HEK293 (cell line): ENCODE data around the gene KCTD11.
A peak's percentile ranks its signal among the peaks of the same experiment; 100 is the strongest.

Experiments used
- CTCF ChIA-PET: fragments of 350-600 bp; formaldehyde crosslinking; extraction: SDS; loops from one replicate; lab custom pipeline; 2021; ENCODE audit warnings: antibody characterized with exemption; lab: Yijun Ruan, JAX
- POLR2A ChIA-PET: fragments of 300-600 bp; formaldehyde crosslinking; extraction: SDS; loops from one replicate; lab custom pipeline; 2020; ENCODE audit warnings: antibody characterized with exemption, inconsistent platforms; lab: Yijun Ruan, JAX
- H3K27ac ChIP-seq: fragments of 200-500 bp; sonication (Bioruptor generic); 2 replicates; pipeline ENCODE4 v1.5.1; 2014; ENCODE audit warnings: low read depth, low read length, control low read depth, inconsistent platforms; ENCODE audit errors: extremely low read depth
- H3K36me3 ChIP-seq, 2 experiments: fragments of 200-500 bp in 1 of 2; sonication (Bioruptor generic) in 1 of 2; 1 replicate in 1 of 2; 2 replicates in 1 of 2; pipeline ENCODE4 v1.5.1; 2014 to 2017; ENCODE audit warnings: inconsistent platforms in 2 of 2, low read length in 2 of 2; ENCODE audit not compliant: control insufficient read depth in 2 of 2, insufficient read depth in 1 of 2
- H3K4me1 ChIP-seq: fragments of 200-500 bp; sonication (Bioruptor generic); 2 replicates; pipeline ENCODE4 v1.5.1; 2014; ENCODE audit warnings: mild to moderate bottlenecking, low read length, inconsistent platforms; ENCODE audit not compliant: control insufficient read depth, insufficient read depth
- H3K4me3 ChIP-seq: 2 replicates; pipeline ENCODE4 v1.5.1; 2011; ENCODE audit warnings: low read depth, mild to moderate bottlenecking, control low read depth, low read length, moderate library complexity
- H3K9me3 ChIP-seq: fragments of 200-500 bp; sonication (Bioruptor generic); 2 replicates; pipeline ENCODE4 v1.5.1; 2014; ENCODE audit warnings: low read depth, low read length, inconsistent platforms; ENCODE audit not compliant: control insufficient read depth, insufficient read depth
- BCL11A ChIP-seq: fragments of 450-650 bp; formaldehyde crosslinking; IDR thresholded peaks from 2 replicates; pipeline ENCODE4 v1.5.1; 2016; ENCODE audit warnings: low read depth, missing biosample characterization, missing genetic modification characterization
- BCL11B ChIP-seq: fragments of 450-650 bp; formaldehyde crosslinking; IDR thresholded peaks from 2 replicates; pipeline ENCODE4 v1.5.1; 2016; ENCODE audit warnings: low read depth, missing biosample characterization, missing genetic modification characterization
- HOXA7 ChIP-seq: sonication (generic); formaldehyde crosslinking; IDR thresholded peaks from 2 replicates; pipeline ENCODE4 v1.8.1; 2022; ENCODE audit warnings: missing genetic modification reagents, borderline replicate concordance
- KLF17 ChIP-seq: fragments of 450-650 bp; formaldehyde crosslinking; IDR thresholded peaks from 2 replicates; pipeline ENCODE4 v1.5.1; 2016; ENCODE audit warnings: missing biosample characterization, missing genetic modification characterization
- KLF8 ChIP-seq: fragments of 450-650 bp; formaldehyde crosslinking; IDR thresholded peaks from 2 replicates; pipeline ENCODE4 v1.5.1; 2016; ENCODE audit warnings: missing biosample characterization, missing genetic modification characterization
- SP2 ChIP-seq: fragments of 450-650 bp; formaldehyde crosslinking; IDR thresholded peaks from 2 replicates; pipeline ENCODE4 v1.5.1; 2016; ENCODE audit warnings: missing biosample characterization, missing genetic modification characterization
- WT1 ChIP-seq: fragments of 450-650 bp; formaldehyde crosslinking; IDR thresholded peaks from 2 replicates; pipeline ENCODE4 v1.5.1; 2016; ENCODE audit warnings: missing biosample characterization, missing genetic modification characterization
- ZBTB17 ChIP-seq: fragments of 450-650 bp; formaldehyde crosslinking; IDR thresholded peaks from 2 replicates; pipeline ENCODE4 v1.5.1; 2016; ENCODE audit warnings: missing biosample characterization, missing genetic modification characterization
- ZEB2 ChIP-seq: fragments of 450-650 bp; formaldehyde crosslinking; IDR thresholded peaks from 2 replicates; pipeline ENCODE4 v1.5.1; 2016; ENCODE audit warnings: missing biosample characterization, missing genetic modification characterization
- ZNF132 ChIP-seq: fragments of 450-650 bp; formaldehyde crosslinking; IDR thresholded peaks from 2 replicates; pipeline ENCODE4 v1.5.1; 2017; ENCODE audit warnings: missing biosample characterization, missing genetic modification characterization, borderline replicate concordance
- ZNF140 ChIP-seq: fragments of 450-650 bp; formaldehyde crosslinking; IDR thresholded peaks from 2 replicates; pipeline ENCODE4 v1.5.1; 2016; ENCODE audit warnings: missing biosample characterization, missing genetic modification characterization
- ZNF2 ChIP-seq: fragments of 450-650 bp; formaldehyde crosslinking; IDR thresholded peaks from 2 replicates; pipeline ENCODE4 v1.5.1; 2016; ENCODE audit warnings: missing biosample characterization, missing genetic modification characterization
- ZNF24 ChIP-seq: fragments of 450-650 bp; formaldehyde crosslinking; IDR thresholded peaks from 2 replicates; pipeline ENCODE4 v1.5.1; 2016; ENCODE audit warnings: missing biosample characterization, missing genetic modification characterization
- ZNF266 ChIP-seq: fragments of 450-650 bp; formaldehyde crosslinking; IDR thresholded peaks from 2 replicates; pipeline ENCODE4 v1.5.1; 2016; ENCODE audit warnings: missing biosample characterization, missing genetic modification characterization, low read depth
- ZNF274 ChIP-seq, 2 experiments: fragments of 200-500 bp in 1 of 2; fragments of 450-650 bp in 1 of 2; sonication (Bioruptor generic) in 1 of 2; formaldehyde crosslinking in 1 of 2; IDR thresholded peaks; 2 replicates each; pipeline versions ENCODE4 v1.5.1 to v1.6.1; 2014 to 2016; ENCODE audit warnings: borderline replicate concordance in 1 of 2, inconsistent platforms in 1 of 2, low read length in 1 of 2, missing biosample characterization in 1 of 2, missing genetic modification characterization in 1 of 2
- ZNF398 ChIP-seq: fragments of 450-650 bp; formaldehyde crosslinking; IDR thresholded peaks from 2 replicates; pipeline ENCODE4 v1.5.1; 2017; ENCODE audit warnings: missing biosample characterization, missing genetic modification characterization
- ZNF514 ChIP-seq: fragments of 450-650 bp; formaldehyde crosslinking; IDR thresholded peaks from 2 replicates; pipeline ENCODE4 v1.5.1; 2016; ENCODE audit warnings: missing biosample characterization, missing genetic modification characterization
- ZNF544 ChIP-seq: fragments of 450-650 bp; formaldehyde crosslinking; IDR thresholded peaks from 2 replicates; pipeline ENCODE4 v1.5.0; 2017; ENCODE audit warnings: missing biosample characterization, missing genetic modification characterization
- ZNF600 ChIP-seq: fragments of 450-650 bp; formaldehyde crosslinking; IDR thresholded peaks from 2 replicates; pipeline ENCODE4 v1.5.1; 2016; ENCODE audit warnings: missing biosample characterization, missing genetic modification characterization
- ZNF658 ChIP-seq: fragments of 450-650 bp; formaldehyde crosslinking; IDR thresholded peaks from 2 replicates; pipeline ENCODE4; 2016; ENCODE audit warnings: missing biosample characterization, missing genetic modification characterization
- ZNF677 ChIP-seq: fragments of 450-650 bp; IDR thresholded peaks from 2 replicates; pipeline ENCODE4 v1.5.0; 2018; ENCODE audit warnings: missing biosample characterization, mild to moderate bottlenecking, missing genetic modification characterization, moderate library complexity
- ZSCAN5A ChIP-seq: fragments of 450-650 bp; formaldehyde crosslinking; IDR thresholded peaks from 2 replicates; pipeline ENCODE4 v1.5.1; 2016; ENCODE audit warnings: missing biosample characterization, missing genetic modification characterization
- TF ChIP-seq, protein P1 (sequence below): fragments of 450-650 bp; formaldehyde crosslinking; IDR thresholded peaks from 2 replicates; pipeline ENCODE4 v1.5.1; 2016; ENCODE audit warnings: missing biosample characterization, missing genetic modification characterization
- TF ChIP-seq, protein P2 (sequence below): fragments of 450-650 bp; formaldehyde crosslinking; IDR thresholded peaks from 2 replicates; pipeline ENCODE4 v1.5.1; 2017; ENCODE audit warnings: missing biosample characterization, mild to moderate bottlenecking, missing genetic modification characterization, moderate library complexity

The KCTD11 gene

DNA sequence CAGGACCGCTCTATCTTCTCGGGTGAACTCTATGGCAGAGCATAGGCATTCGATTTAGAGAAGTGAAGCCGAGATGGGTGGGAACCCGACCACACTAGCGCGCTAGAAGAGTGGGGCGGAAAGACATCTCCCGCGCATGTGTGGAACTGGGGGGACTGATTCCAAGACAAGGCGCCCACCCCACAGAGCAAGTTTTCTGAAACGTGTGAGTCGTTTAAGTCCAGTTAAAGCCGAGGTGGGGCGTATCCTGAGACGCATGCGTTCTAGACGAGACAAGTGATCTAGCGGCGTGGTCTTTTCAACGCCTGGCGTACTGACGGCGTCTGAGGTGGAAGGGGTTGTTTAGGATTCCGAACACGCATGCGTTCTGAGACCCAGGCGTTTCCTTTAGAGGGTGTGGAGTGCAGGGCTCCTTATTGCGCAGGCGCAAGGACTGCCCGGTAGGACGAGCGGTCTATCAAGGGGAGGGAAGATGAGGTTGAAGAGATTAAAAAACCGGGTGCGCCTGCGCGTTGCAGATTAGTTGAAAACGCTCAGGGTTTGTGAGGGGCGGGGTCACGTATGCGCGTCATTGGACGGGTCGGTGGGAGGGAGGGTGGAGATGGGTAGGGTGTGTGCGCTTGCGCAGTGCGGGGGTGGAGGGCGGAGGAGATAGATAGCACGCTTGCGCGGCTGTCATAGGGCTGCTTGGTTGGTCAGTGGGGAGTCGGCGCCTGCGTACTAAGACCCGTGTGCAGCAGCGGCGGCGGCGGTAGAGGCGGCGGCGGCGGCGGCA is 44.9 kb upstream of the KCTD11 start, which contains the start of gene EIF5A (continued):
- TF ChIP-seq ZBTB17 = peak; percentile 99
- peak; percentile 91 for TF ChIP-seq SP2 (tag by site-specific recombination)
- TF ChIP-seq WT1 (tag by site-specific recombination) = no peak
- TF ChIP-seq KLF8 = peak; percentile 15
- no peak for TF ChIP-seq ZNF140 (tag by site-specific recombination)
- peak; percentile 100 for TF ChIP-seq ZNF600 (tag by site-specific recombination)

DNA sequence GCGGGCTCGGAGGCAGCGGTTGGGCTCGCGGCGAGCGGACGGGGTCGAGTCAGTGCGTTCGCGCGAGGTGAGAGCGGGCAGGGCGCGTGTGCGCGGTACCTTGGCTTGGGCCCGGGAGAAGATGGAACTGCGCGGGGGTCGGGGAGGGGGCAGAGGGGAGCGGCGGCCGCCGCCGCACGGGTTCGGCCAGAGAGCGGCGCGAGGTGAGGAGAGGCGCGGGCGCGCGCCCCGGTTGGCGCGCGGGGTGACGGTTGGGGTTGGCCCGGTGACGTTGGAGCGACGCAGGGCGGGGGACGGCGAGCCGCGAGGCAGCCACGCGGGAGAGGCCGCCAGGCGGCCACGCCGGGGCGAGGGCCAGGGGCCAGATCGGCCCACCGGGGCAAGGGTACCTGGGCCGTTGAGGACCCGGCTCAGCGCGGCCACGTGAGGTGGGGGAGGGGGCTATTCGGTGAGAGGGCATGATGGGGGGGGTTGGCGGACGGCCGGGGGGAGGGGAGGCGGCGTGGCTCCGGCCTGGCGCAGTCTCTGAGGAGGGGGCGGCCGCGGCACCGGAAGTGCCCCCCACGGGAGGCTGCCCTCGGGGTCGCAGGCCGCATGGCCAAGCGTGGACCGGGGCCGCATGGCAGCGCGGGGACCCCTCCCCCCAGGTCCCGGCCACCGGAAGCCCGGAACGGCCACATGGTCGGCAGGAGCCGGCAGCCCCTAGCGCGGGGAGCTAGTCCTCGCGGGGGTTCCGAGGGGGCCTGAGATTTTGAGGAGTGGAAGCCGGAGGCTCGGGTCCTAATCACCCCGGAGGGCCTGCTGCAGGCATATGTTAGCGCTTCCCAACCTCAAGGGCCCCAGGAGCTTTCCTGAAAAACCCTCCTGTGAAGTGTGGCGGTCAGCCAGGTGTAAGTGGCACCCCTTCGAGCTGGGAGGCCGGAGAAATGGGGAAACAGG is 44.0 kb upstream of the KCTD11 start:
- H3K9me3 ChIP-seq = no peaks in the 10 kb centered on the region
- H3K4me1 ChIP-seq = peaks cover 15% of the 10 kb centered on the region
- H3K36me3 ChIP-seq = peaks cover 33 to 38% of the 10 kb centered on the region in 2 experiments
- H3K27ac ChIP-seq = peak overlapping the region; percentile 99
- ChIA-PET CTCF (interaction anchor here (0.5 to 1.7 kb wide), 4 partner anchors 38 to 607 kb away, joined by 3 to 5 read pairs (median 4); no protein-coding TSS in a partner anchor), POLR2A (interaction anchor here (0.6 to 3.9 kb wide), 4 partner anchors 21 to 272 kb away, joined by 3 to 36 read pairs (median 4); partner anchors contain the start of genes DVL2, NEURL4, SLC16A13 and SLC2A4)
- peak overlapping the region; percentile 80 for H3K4me3 ChIP-seq
- TF ChIP-seq ZNF2 (tag by site-specific recombination) = 0 out of 2 replicates have a peak, but pooled peaks have one; percentile 11
- TF ChIP-seq, protein P1, sequence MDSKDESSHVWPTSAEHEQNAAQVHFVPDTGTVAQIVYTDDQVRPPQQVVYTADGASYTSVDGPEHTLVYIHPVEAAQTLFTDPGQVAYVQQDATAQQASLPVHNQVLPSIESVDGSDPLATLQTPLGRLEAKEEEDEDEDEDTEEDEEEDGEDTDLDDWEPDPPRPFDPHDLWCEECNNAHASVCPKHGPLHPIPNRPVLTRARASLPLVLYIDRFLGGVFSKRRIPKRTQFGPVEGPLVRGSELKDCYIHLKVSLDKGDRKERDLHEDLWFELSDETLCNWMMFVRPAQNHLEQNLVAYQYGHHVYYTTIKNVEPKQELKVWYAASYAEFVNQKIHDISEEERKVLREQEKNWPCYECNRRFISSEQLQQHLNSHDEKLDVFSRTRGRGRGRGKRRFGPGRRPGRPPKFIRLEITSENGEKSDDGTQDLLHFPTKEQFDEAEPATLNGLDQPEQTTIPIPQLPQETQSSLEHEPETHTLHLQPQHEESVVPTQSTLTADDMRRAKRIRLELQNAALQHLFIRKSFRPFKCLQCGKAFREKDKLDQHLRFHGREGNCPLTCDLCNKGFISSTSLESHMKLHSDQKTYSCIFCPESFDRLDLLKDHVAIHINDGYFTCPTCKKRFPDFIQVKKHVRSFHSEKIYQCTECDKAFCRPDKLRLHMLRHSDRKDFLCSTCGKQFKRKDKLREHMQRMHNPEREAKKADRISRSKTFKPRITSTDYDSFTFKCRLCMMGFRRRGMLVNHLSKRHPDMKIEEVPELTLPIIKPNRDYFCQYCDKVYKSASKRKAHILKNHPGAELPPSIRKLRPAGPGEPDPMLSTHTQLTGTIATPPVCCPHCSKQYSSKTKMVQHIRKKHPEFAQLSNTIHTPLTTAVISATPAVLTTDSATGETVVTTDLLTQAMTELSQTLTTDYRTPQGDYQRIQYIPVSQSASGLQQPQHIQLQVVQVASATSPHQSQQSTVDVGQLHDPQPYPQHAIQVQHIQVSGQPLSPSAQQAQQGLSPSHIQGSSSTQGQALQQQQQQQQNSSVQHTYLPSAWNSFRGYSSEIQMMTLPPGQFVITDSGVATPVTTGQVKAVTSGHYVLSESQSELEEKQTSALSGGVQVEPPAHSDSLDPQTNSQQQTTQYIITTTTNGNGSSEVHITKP = no peak
- TF ChIP-seq ZEB2 (tag by site-specific recombination) = peak; percentile 51; the same call in 1 of the 2 replicates
- TF ChIP-seq ZNF132 (tag by site-specific recombination) = no peak
- TF ChIP-seq ZNF544 = no peak
- TF ChIP-seq ZNF658 (tag by site-specific recombination) = no peak
- no peak for TF ChIP-seq ZNF514 (tag by site-specific recombination)
- TF ChIP-seq ZNF266 = no peak
- no peak for TF ChIP-seq HOXA7 (CRISPR knock-in tag)
- TF ChIP-seq ZNF274 (IDR thresholded peaks at IDR 0.05; ENCODE audit: low read length) = no peak
- TF ChIP-seq ZNF274 (tag by site-specific recombination; IDR thresholded peaks at IDR 0.05; ENCODE audit: borderline replicate concordance) = no peak
- TF ChIP-seq ZNF677 (tag by site-specific recombination) = no peak
- TF ChIP-seq KLF17 (tag by site-specific recombination) = no peak
- TF ChIP-seq BCL11A (tag by site-specific recombination) = no peak
- peak; percentile 36; the same call in 1 of the 2 replicates for TF ChIP-seq ZNF398
- TF ChIP-seq ZNF24 = no peak
- 0 out of 2 replicates have a peak, but pooled peaks have one; percentile 45 for TF ChIP-seq BCL11B (tag by site-specific recombination)
- TF ChIP-seq ZSCAN5A (tag by site-specific recombination) = no peak
- TF ChIP-seq, protein P2, sequence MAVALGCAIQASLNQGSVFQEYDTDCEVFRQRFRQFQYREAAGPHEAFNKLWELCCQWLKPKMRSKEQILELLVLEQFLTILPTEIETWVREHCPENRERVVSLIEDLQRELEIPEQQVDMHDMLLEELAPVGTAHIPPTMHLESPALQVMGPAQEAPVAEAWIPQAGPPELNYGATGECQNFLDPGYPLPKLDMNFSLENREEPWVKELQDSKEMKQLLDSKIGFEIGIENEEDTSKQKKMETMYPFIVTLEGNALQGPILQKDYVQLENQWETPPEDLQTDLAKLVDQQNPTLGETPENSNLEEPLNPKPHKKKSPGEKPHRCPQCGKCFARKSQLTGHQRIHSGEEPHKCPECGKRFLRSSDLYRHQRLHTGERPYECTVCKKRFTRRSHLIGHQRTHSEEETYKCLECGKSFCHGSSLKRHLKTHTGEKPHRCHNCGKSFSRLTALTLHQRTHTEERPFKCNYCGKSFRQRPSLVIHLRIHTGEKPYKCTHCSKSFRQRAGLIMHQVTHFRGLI (tag by site-specific recombination) = peak; percentile 65; the same call in 1 of the 2 replicates
